ENCODE measurements around the gene SMIM10L1.

SMIM10L1 gene

DNA sequence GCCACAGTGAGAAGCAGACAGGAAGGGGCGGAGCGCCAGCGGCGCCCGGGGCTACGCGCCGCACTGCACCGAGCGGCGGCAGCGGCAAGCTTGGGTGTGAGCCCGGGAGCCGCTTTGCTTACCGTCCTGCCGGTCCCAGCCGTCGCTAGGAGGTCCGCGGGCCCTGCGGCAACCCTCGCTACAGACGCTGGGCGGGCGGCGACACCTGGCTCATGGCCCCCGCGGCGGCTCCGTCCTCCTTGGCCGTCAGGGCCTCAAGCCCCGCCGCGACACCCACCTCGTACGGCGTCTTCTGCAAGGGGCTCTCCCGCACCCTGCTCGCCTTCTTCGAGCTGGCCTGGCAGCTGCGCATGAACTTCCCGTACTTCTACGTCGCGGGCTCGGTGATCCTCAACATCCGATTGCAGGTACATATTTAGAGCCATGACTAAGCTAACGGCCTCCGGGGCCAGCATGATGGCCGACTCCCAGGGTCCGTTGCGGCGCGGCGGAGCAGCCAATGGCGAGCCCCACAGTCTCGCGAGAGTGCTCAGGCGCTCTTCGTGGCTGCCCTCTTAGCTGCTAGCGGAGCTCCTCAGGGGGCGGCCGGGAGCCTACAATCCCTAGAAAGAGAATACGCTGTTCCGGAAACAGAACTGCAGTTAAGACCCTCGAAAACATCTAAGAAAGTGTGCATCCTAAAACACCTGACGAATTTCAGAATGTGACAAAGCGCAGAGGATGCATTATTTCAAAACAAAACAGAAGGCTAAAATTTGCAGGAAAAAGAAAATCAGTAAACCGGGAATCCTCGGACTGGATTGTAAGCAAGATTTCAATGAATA, at the start of gene SMIM10L1:
SMIM10L1 (plus strand) TSS at position 50 of the 824 bp plus-strand sequence; CDS start at position 213, 163 bp downstream.
- DNase-seq (ENCODE audit: extremely low spot score, insufficient read length, low read depth) (peak; percentile 78), FAIRE-seq (peak; percentile 98)

DNA sequence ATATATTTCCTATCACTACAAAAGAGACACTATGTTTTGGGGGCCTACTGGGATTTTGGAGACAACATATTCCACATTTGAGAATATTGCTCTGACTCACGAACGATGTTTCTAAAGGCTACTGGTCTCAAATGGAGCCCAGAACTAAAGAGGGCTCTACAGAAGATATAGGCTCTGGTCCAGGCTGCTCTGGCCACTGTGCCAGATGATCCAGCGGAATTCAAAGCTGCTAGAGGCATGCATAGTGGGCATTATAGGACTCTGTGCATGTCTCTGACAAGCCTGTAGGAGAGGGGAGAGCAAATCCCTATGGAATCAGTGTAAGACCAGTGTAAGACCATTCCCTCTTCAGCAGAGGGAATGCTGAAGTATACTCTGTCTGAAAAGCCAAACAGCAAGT, 40.6 kb upstream of the SMIM10L1 start:
- DNase-seq (ENCODE audit: extremely low spot score, insufficient read length, low read depth) (no peak), FAIRE-seq (no peak)

DNA sequence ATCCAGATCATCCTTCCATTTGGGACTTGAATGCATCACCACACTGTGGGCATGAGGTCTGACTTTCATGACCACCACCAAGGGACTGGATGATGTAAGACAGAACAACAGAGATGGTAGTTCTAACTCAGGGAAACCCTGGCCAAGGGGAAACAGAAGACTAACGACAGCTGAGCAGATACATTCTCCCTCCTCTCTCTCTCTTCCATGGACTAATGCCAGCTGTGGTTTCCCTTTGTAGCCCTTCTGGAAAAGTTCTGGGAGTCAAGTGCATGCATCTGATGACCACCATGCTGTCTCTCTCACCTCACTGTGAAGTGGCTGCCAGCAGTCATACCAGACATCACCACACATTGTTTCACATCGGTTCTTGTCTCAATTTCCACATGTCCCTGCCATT, 40.0 kb upstream of the SMIM10L1 start:
- no peak for DNase-seq (ENCODE audit: extremely low spot score, insufficient read length, low read depth)
- no peak for FAIRE-seq

DNA sequence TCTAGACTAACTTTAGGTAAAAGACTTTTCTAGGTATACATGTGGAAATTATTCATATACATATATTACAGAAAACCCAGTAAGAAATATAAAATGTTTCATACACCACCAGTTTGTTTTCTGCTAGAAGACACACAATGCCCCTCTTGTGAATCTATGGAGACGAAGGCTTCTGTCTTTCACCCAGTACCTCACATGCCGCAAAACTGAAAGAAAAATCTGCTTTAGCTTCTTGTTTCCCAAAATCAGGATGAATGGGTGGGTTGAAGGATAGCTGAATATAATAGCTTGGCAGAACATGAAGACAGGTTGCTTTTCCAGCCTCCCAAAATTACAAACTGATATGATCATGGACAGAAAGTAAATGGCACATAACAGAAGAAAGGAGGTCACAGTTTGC, 37.8 kb upstream of the SMIM10L1 start:
- FAIRE-seq (no peak), DNase-seq (ENCODE audit: extremely low spot score, insufficient read length, low read depth) (no peak)

DNA sequence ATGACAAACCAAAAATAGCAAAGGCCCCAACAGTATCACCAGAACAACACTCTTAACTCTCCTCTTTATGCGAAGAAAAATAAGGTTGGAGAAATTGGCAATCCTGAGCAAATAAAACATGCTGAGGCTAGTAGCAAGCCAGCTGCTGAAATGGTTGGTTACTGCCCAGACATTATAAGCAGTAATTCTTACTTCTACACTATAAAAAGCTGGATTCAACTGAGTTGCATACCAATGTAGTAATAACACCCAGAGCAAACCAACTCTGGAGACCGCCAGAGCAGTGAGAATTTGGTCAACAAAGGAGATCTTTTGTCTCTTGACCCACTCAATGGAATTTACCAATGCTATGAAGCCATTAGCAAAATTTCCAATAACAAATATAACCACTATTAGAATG, 37.2 kb upstream of the SMIM10L1 start:
- FAIRE-seq (no peak), DNase-seq (ENCODE audit: extremely low spot score, insufficient read length, low read depth) (no peak)

DNA sequence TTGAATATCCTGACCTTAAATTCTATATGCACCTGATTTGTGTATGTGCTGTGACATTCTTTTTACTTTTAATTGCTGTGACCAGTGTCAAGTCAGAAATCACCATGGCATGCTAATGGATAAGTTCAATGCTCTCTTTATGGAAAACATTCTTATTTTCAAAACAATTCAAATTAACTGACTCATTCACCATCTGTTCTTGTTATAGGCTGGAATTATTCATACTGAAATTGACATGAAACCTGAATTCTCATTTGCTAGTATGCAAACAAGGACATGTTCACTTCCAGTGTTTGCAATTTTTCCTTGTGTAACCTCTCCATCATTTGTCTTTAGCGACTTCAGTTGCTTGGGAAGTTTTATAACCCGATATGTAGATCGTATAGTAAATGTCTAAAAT, 36.7 kb upstream of the SMIM10L1 start, which contains the start of gene TAS2R30:
TAS2R30 (minus strand) TSS at position 340 of the 400 bp plus-strand sequence. CDS start 400 bp downstream, outside the sequence.
- no peak for DNase-seq (ENCODE audit: extremely low spot score, insufficient read length, low read depth)
- no peak for FAIRE-seq

DNA sequence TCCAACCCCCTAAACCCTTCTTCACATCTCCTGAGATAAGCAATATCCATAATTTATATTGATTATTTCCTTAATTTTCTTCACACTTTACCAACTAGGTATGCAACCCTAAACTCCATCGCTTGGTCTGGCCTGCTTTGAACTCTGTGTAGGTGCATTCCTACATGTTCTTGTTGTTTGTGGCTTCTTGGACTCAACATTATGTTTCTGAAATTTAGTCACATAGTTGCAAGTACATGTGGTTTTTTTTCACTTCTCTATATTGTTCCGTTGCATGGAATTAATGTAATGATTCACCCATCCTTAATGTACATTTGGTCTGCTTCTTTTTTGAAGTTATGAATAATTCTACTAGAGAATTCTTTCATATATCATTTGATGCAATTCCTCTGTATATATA, 34.9 kb upstream of the SMIM10L1 start:
- no peak for DNase-seq (ENCODE audit: extremely low spot score, insufficient read length, low read depth)
- FAIRE-seq, result no peak

DNA sequence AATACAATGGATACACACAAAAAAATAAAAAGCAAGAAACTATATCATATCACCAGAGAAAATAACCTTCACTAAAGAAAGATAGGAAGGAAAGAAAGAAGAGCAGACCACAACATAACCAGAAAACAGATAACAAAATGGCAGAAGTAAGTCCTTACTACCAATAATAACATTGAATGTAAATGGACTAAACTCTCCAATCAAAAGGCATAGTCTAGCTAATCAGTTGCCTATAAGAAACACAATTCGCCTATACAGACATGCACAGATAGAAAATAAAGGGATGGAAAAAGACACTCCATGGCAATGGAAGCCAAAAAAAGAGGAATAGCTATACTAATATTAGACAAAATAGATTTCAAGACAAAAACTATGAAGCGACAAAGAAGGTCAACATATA, 27.6 kb upstream of the SMIM10L1 start:
- no peak for FAIRE-seq
- DNase-seq (ENCODE audit: extremely low spot score, insufficient read length, low read depth), result no peak

DNA sequence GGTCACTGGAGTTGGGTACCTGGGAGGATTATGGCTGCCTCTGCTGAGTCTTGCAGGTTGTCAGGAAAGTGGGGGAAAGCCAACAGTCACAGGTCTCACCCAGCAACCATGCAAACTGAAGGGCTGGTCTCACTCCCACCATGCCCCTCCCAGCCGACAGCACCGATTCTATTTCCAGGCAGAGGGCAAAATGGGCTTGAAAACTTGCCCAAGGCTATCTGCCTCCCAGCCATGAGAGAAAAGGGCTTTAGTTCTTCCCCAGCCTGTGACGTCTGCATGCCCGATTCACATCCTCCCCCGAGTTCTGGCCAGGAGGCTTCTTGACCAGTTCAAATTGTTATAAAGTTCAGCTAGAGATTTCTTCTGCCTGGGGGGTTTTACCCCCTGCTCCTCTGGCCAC, 26.7 kb upstream of the SMIM10L1 start:
- DNase-seq (ENCODE audit: extremely low spot score, insufficient read length, low read depth) (no peak), FAIRE-seq (no peak)

DNA sequence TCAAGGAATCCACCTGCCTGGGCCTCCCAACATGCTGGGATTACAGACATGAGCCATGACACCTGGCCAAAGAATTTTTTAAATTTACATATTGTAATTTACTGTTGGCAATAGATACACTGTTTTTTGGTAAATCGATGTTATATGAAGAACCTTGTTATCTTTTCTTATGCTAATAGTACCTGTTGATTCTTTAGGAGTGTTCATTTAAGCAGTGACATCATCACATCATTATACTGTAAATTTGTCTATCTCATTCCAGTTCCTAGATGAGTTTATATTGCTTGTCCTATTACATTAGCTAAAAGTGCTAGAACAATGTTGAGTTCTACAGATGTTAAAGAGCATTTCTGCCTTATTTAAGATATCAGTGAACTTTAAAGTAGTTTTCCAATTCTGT, 23.6 kb upstream of the SMIM10L1 start:
- DNase-seq (ENCODE audit: extremely low spot score, insufficient read length, low read depth), result no peak
- FAIRE-seq, result no peak

DNA sequence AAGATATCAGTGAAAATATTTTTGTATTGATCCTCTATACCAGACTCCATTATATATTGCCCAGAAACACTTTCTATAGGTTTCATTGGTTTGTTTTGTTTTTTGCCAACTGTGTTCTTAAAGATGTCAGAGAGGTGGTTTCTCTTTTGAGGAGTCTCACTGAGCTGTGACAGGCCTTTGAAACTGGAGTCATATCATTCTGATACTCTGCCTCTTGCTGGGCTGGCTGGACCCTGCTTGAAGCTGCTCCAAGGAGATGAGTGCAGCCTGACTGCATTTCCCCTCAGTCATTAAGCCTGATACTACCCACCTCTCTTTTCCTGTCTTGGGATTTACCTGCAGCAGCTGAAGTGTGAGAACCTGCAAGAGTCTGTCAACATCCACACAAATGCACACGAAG, 20.2 kb upstream of the SMIM10L1 start:
- DNase-seq (ENCODE audit: extremely low spot score, insufficient read length, low read depth) (no peak), FAIRE-seq (peak; percentile 41)

DNA sequence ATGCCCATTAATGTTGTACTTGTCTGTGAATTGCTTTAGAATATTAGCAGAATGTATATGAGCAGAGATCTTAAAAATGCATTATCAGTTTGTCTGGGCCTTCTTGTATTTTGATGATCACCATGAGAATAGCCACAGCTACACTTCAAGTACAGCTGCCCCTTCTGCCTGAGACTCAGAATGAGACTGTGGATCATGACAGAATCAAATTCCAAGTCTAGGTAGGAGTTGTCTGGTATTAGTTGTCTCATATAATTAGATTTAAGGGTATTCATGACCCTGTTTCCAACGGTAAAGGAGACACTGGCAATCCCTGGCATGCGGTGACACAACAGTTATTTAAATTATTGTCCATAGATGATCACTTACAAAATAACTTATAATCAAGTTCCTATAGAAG, 18.3 kb upstream of the SMIM10L1 start:
- no peak for FAIRE-seq

DNA sequence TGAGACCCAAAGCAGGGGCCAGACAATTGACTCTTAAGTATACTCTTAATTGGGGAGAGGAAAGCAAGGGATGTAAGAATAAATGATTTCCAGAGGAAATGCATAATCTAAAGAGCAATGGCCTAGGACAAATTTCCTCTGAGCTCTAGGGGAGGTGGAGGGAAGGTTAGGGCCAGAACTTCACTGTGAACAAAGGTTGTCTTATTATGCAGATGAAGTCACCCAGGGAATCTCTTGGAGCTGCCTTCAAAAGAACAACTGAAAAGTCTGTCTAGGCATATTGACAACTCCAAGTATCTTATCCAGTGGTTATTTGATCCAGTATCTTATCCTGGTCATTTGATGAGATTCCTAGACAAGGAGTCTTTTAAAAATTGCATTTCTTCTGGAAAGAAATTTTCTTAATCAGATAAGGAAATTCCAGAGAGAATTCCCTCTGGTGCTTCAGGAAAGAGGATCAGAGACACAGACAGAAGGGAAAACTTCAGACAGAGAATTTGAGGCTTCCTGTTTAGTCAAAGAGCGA, 16.5 kb upstream of the SMIM10L1 start:
- DNase-seq (ENCODE audit: extremely low spot score, insufficient read length, low read depth) (no peak), FAIRE-seq (no peak)

More for the DNA sequence above, 18.3 kb upstream of the SMIM10L1 start:
- no peak for DNase-seq (ENCODE audit: extremely low spot score, insufficient read length, low read depth)

DNA sequence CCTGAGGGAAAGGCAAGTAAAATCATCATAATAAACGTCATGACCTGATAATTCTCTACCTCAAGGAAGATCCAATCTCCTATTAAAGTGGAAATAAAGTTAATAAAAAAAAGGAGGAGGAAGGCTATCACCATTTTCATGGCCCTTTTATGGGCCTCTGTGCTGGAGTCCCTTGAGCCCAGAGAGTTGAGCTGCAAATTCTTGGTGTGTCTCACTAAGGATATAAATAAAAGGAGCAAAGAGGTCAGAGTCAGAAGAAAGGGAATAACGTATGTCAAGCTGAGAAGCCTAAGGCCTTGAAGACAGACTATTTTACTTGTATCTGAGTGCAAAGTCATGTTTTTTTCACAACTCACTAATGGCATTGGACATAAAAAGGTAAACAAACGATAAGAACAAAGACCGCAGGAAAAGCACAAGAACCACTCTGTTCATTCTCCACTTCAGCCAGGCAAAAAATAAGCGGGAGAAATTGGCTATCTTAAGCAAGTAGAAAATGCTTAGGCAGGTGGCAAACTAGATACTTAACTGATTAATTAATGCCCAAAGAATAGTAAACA, 12.0 kb upstream of the SMIM10L1 start:
- no peak for FAIRE-seq
- no peak for DNase-seq (ENCODE audit: extremely low spot score, insufficient read length, low read depth)

DNA sequence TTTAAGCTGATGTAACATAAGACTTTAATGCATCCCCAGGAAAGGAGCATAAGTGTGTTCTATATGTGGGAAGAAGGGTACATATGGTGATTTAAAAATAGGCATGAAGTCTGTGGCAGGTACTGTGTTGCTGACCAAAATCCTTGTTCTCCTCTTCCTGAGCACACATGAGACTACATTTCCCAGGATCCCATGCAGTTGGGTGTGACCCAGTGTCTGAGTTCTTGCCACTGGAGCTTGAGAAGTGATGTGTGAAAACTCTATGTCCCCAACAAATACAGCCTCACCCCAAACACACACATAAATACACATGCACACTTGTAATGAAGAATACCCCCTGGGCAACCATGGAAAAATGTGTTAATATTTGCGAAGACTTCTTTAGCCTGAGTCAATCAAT, 8.5 kb upstream of the SMIM10L1 start:
- FAIRE-seq, result no peak
- no peak for DNase-seq (ENCODE audit: extremely low spot score, insufficient read length, low read depth)

DNA sequence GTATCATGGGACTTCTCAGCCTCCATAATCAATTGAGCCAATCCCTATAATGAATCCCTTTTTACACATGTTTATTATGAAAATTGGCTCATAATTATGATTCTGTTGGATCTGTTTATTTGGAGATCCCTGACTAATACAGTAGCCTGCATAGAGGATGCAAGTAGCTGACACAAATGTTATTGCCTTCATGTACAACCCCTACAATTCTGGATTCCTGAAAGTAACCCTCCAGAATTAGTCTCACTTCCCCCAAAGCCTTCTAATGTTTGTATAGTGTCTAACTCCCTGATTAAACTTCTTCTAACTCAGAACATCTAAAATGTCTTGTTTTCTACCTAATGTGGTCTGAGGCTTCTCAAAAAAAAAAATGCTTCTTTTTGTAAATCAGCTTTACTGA, 6.6 kb upstream of the SMIM10L1 start:
- DNase-seq (ENCODE audit: extremely low spot score, insufficient read length, low read depth) (no peak), FAIRE-seq (no peak)

DNA sequence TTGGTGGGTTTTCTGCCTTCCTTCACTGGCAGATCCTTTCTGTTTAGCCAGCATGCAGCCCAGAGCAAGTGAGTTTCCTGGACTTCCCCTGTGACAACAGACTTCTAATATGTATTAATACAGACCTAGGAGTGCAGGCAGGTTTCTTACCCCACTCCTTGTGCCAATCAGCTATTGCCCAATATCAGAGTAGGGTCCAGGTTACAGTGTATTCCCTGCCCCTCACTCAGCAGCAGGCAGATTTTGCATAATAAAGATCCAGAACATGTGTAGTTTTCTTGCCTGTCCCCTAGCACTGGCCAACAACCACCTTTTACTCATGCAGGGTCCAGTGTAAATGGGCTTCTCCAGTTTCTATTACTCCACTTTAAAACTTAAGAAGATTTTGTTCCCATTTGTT, 4.7 kb upstream of the SMIM10L1 start:
- FAIRE-seq, result no peak
- DNase-seq (ENCODE audit: extremely low spot score, insufficient read length, low read depth), result no peak

DNA sequence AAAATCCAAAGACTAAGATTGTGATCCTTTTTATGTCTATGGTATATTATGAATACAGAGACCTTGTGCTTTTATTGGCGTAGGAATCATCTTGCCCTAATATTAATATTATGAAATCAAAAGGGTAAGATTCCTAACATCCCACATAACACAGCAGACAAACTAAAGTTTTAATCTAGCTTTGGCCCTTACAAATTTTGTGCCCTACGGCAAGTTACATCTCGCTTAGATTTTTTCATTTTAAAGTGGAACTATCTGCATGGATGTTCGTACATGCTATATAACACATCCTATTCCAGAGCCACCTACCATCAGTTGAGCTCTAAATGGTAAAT, 217 bp upstream of the SMIM10L1 start:
- FAIRE-seq, result no peak
- DNase-seq (ENCODE audit: extremely low spot score, insufficient read length, low read depth), result no peak

DNA sequence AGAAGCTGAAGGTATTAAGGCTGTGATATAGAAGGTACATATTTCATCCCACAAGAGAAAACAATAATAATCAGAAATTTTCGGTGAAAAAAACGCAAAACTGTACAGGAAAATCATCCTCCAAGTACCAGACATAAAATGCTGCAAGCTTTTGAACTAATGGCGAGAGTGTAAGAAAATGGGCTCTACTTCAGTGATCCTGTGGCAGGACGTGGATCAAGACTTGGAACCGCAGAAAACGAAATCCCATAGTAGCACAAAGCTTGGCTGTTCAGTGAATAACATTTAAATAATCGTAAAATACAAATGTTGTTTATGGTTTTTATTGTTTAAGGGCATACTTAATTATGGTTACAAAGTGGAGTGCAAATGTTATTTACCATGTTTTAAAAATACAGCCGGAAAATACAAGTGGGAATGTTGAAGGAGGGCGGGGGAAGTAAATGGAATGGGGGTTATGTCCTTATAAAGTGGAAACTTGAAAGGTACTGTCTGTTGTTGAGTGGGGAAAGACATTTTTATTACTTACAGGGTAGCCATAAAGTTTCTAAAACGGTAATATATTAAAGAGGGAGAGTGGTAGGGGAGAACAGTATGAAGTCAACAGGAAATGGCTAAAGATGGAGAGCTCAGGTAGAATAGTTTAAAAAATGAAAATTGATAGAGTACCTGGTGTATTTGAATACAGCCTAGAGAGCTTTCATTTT, 1.1 kb downstream of the SMIM10L1 start:
- DNase-seq (ENCODE audit: extremely low spot score, insufficient read length, low read depth), result no peak
- FAIRE-seq, result peak; percentile 67

DNA sequence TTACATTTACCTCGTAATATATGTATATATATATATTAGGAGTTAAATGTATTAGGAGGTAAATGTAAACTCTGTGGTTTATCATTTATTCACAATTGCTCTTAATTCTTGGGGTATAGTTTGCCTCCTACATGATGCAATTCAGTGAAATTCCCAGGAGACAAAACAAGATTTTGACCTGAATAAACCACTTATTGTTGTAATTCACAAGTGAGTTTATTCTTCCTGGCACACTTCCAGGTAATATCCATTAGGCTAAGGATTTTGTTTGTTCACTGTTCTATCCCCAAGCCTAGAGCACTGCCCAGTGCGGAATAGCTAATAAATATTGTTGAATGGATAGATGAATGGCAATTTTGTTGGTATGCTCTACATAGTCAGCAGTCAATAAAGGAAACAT, 3.0 kb downstream of the SMIM10L1 start:
- no peak for FAIRE-seq
- no peak for DNase-seq (ENCODE audit: extremely low spot score, insufficient read length, low read depth)

DNA sequence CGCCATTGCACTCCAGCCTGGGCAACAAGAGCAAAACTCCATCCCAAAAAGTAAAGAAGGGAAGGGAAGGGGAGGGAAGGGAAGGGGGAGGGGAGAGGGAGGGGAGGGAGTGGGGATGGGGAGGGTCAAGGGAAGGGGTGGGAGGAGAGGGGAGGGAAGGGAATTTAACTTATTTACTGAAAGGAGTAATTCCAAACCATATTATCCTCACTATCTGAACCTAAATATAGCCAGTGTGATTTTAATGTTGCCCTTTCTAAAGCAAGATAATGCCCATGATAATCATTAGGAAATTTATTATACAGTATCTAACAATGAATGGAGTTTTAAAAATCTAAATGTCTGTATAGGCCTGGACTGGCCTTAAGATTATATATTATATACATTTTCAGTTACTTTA, 7.3 kb downstream of the SMIM10L1 start:
- DNase-seq (ENCODE audit: extremely low spot score, insufficient read length, low read depth) (no peak), FAIRE-seq (no peak)
